GM12878 (cell line): ENCODE data around the gene LIPE. TPM values are rescaled to one million over a fixed set of nuclear protein-coding genes. Genes with fewer than 3 reads are reported as not detected.

ENCODE experiments used
- ATAC-seq: fragments of 200-7000 bp; cut with Tn5 transposase; 3 replicates; pipeline ENCODE4 v1.9.1; 2020; ENCODE audit warnings: mild to moderate bottlenecking, moderate library complexity
- BruUV-seq: library from RNA; stranded (reverse); fragments of 400-500 nt; replicated peaks from 2 replicates; lab custom pipeline; 2021; lab: Mats Ljungman, UMichigan
- CTCF ChIA-PET: fragments of 300-600 bp; sonication (Branson Sonifier 250); formaldehyde crosslinking; extraction: SDS; loops from one replicate; lab custom pipeline; 2021; ENCODE audit warnings: inconsistent platforms; lab: Yijun Ruan, JAX
- POLR2A ChIA-PET: fragments of 350-600 bp; formaldehyde crosslinking; extraction: SDS; loops from one replicate; lab custom pipeline; 2021; ENCODE audit warnings: inconsistent platforms; lab: Charles Lee
- RAD21 ChIA-PET: fragments of 300-600 bp; sonication (Branson Sonifier 250); formaldehyde crosslinking; loops from one replicate; lab custom pipeline; 2023; ENCODE audit warnings: antibody characterized with exemption; ENCODE audit not compliant: unreplicated experiment; lab: Charles Lee
- SMC1A ChIA-PET: fragments of 300-600 bp; sonication (Branson Sonifier 250); formaldehyde crosslinking; loops from one replicate; lab custom pipeline; 2023; ENCODE audit not compliant: unreplicated experiment, uncharacterized antibody; lab: Charles Lee
- DNase-seq: peaks from one replicate; pipeline ENCODE4 v3.0.0-alpha.2; 2011; ENCODE audit warnings: low read depth, low spot score
- FAIRE-seq: peaks from 3 replicates; lab custom pipeline; 2011; peaks lifted over from hg19 to GRCh38; lab: Jason Lieb, UNC
- H2AFZ ChIP-seq: 2 replicates; pipeline ENCODE4 v1.6.0; 2011; ENCODE audit warnings: low read depth, low read length, control low read depth; ENCODE audit not compliant: control insufficient read depth
- H3K27ac ChIP-seq: 2 replicates; pipeline ENCODE4 v1.5.1; 2011; ENCODE audit warnings: control low read depth; ENCODE audit not compliant: control insufficient read depth, insufficient read depth
- H3K27me3 ChIP-seq, 2 experiments: replicated peaks in 1 of 2; 2 replicates each; pipeline versions ENCODE4 v1.6.0 to v1.6.1; 2011; ENCODE audit warnings: low read length in 1 of 2; ENCODE audit not compliant: control insufficient read depth in 2 of 2, insufficient read depth in 2 of 2
- H3K36me3 ChIP-seq, 2 experiments: 2 replicates each; pipeline ENCODE4 v1.5.1; 2011; ENCODE audit warnings: low read length in 1 of 2; ENCODE audit not compliant: control insufficient read depth in 2 of 2, insufficient read depth in 2 of 2
- H3K4me1 ChIP-seq: 2 replicates; pipeline ENCODE4 v1.6.1; 2011; ENCODE audit warnings: mild to moderate bottlenecking, low read length, moderate library complexity, mixed read lengths; ENCODE audit not compliant: control insufficient read depth, insufficient read depth
- H3K4me2 ChIP-seq: 2 replicates; pipeline ENCODE4 v1.6.0; 2011; ENCODE audit warnings: control low read depth; ENCODE audit not compliant: control insufficient read depth, insufficient read depth
- H3K4me3 ChIP-seq: fragments of 200-600 bp; sonication (generic); 2 replicates; pipeline ENCODE4 v1.5.1; 2016
- H3K79me2 ChIP-seq: 2 replicates; pipeline ENCODE4 v1.6.0; 2011; ENCODE audit warnings: low read length; ENCODE audit not compliant: control insufficient read depth, insufficient read depth
- H3K9ac ChIP-seq: 2 replicates; pipeline ENCODE4 v1.8.0; 2011; ENCODE audit warnings: low read length, control low read depth, mixed read lengths; ENCODE audit not compliant: control insufficient read depth, insufficient read depth
- H3K9me3 ChIP-seq: replicated peaks from 3 replicates; pipeline ENCODE4 v1.5.1; 2011; ENCODE audit warnings: mild to moderate bottlenecking, low read length; ENCODE audit not compliant: control insufficient read depth, insufficient read depth
- H4K20me1 ChIP-seq: 2 replicates; pipeline ENCODE4 v1.6.0; 2011; ENCODE audit not compliant: control insufficient read depth, insufficient read depth
- ASH2L ChIP-seq: fragments of 300-600, 200-600 bp; sonication (generic); IDR thresholded peaks from 2 replicates; pipeline ENCODE4 v1.6.1; 2017; ENCODE audit warnings: low read depth, mild to moderate bottlenecking, borderline replicate concordance
- BCL11A ChIP-seq: IDR thresholded peaks from 2 replicates; pipeline ENCODE4 v1.6.1; 2011; ENCODE audit warnings: low read depth, low read length
- CBX5 ChIP-seq: sonication (generic); IDR thresholded peaks from 2 replicates; pipeline ENCODE4 v1.6.1; 2016; ENCODE audit warnings: low read depth, moderate library complexity, mild to moderate bottlenecking, inconsistent platforms
- CHD1 ChIP-seq: IDR thresholded peaks from 2 replicates; pipeline ENCODE4 v1.6.1; 2012; ENCODE audit warnings: low read depth, low read length, improper control_type of control experiment
- ETV6 ChIP-seq, 2 experiments: fragments of 450-650 bp in 1 of 2; IDR thresholded peaks in 1 of 2; conservative IDR thresholded peaks in 1 of 2; 2 replicates each; pipeline ENCODE4 v1.6.1; 2014; ENCODE audit warnings: antibody characterized with exemption in 1 of 2, borderline replicate concordance in 1 of 2, low read depth in 1 of 2, mild to moderate bottlenecking in 1 of 2, moderate library complexity in 1 of 2
- FOS ChIP-seq: IDR thresholded peaks from 3 replicates; pipeline ENCODE4 v1.6.1; 2011; ENCODE audit warnings: borderline replicate concordance; ENCODE audit not compliant: insufficient read length; ENCODE audit errors: extremely low read depth
- GATAD2B ChIP-seq: fragments of 450-650 bp; conservative IDR thresholded peaks from 2 replicates; pipeline ENCODE4 v1.6.1; 2017; ENCODE audit warnings: low read depth, mild to moderate bottlenecking, moderate library complexity
- KDM1A ChIP-seq: fragments of 200-600 bp; sonication (generic); IDR thresholded peaks from 2 replicates; pipeline ENCODE4 v1.6.1; 2016; ENCODE audit warnings: borderline replicate concordance
- MEF2A ChIP-seq: IDR thresholded peaks from 2 replicates; pipeline ENCODE4 v1.6.1; 2011; ENCODE audit warnings: low read depth, mild to moderate bottlenecking, low read length, moderate library complexity; ENCODE audit not compliant: insufficient read depth
- NFYB ChIP-seq: IDR thresholded peaks from 2 replicates; pipeline ENCODE4 v1.6.1; 2011; ENCODE audit warnings: low read depth, mild to moderate bottlenecking, low read length, improper control_type of control experiment, moderate library complexity; ENCODE audit not compliant: insufficient read depth
- SMARCA5 ChIP-seq: fragments of 450-650 bp; IDR thresholded peaks from 2 replicates; pipeline ENCODE4 v1.6.1; 2017; ENCODE audit warnings: mild to moderate bottlenecking
- ZZZ3 ChIP-seq: IDR thresholded peaks from 2 replicates; pipeline ENCODE4 v1.6.1; 2011; ENCODE audit warnings: low read depth; ENCODE audit not compliant: control insufficient read depth, insufficient read length
- WGBS: methylation state at CpG from one replicate; pipeline ENCODE4 v1.1.6; 2016; ENCODE audit warnings: low lambda C conversion rate; ENCODE audit not compliant: insufficient replicate concordance, insufficient coverage; ENCODE audit errors: missing lambda C conversion rate; 5-methylcytosine and 5-hydroxymethylcytosine counted together
- in situ Hi-C: fragments of 300-500 bp; cut with MboI; formaldehyde crosslinking; loops from 9 replicates; pipeline ENCODE4 v1.14.3; 2018; ENCODE audit warnings: mixed read lengths
- intact Hi-C: fragments of 100-400 bp; cut with micrococcal nuclease; formaldehyde crosslinking; loops from one replicate; pipeline ENCODE4 v1.14.2; 2022; ENCODE audit not compliant: unreplicated experiment
- polyA plus RNA-seq, 11 experiments: library from polyadenylated mRNA; depleted of rRNA in 4 of 11; unstranded in 6 of 11; stranded (reverse) in 5 of 11; fragments of >200 nt; fragmentation: Nextera tagmentation in 4 of 11; fragmentation: Illumina TruSeq in 1 of 11; extraction: Ambion mirVana in 4 of 11; extraction: Trizol in 1 of 11; gene quantifications; 1 replicate in 1 of 11; 2 replicates in 10 of 11; pipeline versions ENCODE4 v1.2.1 to v1.2.3, GENCODE V29; 2011 to 2016; ENCODE audit warnings: inconsistent platforms in 2 of 11, missing spikeins in 2 of 11, low read depth in 1 of 11
- total RNA-seq, 4 experiments: library from RNA; depleted of rRNA in 3 of 4; stranded (reverse); fragments of >200 nt in 3 of 4; fragmentation: Illumina TruSeq in 1 of 4; extraction: Trizol in 1 of 4; gene quantifications; 2 replicates each; pipeline versions ENCODE4 v1.2.1 to v1.2.3, GENCODE V29; 2013 to 2021

Gene LIPE
- total and polyA plus RNA-seq, 10 of the 15 experiments (the other 5 are each of a cell fraction or from before 2014, with no cell fraction given), result 0.02 to 33.3 (median 9.5) TPM

- Histone ChIP-seq H3K4me2 (no peak overlapping the region), H3K4me1 (no peaks in the 10 kb centered on the region), H3K36me3 (peaks cover 0 to 3% of the 10 kb centered on the region in 2 experiments; a peak in 1 of 4 replicates), H3K4me3 (no peak overlapping the region), H4K20me1 (no peaks in the 10 kb centered on the region), H3K27ac (no peak overlapping the region), H2AFZ (no peak overlapping the region), H3K27me3 (no peaks in the 10 kb centered on the region), H3K9me3 (no peaks in the 10 kb centered on the region), H3K79me2 (no peaks in the 10 kb centered on the region), H3K9ac (no peak overlapping the region)
- POLR2A ChIA-PET, result interaction anchor here (0.6 kb wide), 1 partner anchor 57 kb away, joined by 3 read pairs; no protein-coding TSS in a partner anchor
- 55% methylated on average over 4 of the region's 4 CpGs for WGBS
- DNase-seq (no peak), FAIRE-seq (no peak), ATAC-seq (no peak)
- TF ChIP-seq CHD1, result no peak
- no peak for TF ChIP-seq ETV6 (conservative IDR thresholded peaks at IDR 0.05 in 1 of 2, IDR thresholded peaks at IDR 0.05 in 1 of 2; ENCODE audit: borderline replicate concordance in 1 of 2, low read depth in 1 of 2)
- SMC1A ChIA-PET, result interaction anchor here (1.1 kb wide), 1 partner anchor 112 kb away, joined by 3 read pairs; no protein-coding TSS in a partner anchor
- in situ Hi-C loops (no loop called here), intact Hi-C loops (no loop called here)
- BruUV-seq, result no TSS peak
- RAD21 ChIA-PET, result no interaction called here
- CTCF ChIA-PET, result interaction anchor here (0.9 to 1.2 kb wide), 2 partner anchors 16 to 22 kb away, joined by 3 read pairs; no protein-coding TSS in a partner anchor
Observed at GRCh38 chr19:42412661-42413076, 14.5 kb downstream of the LIPE start.

GRCh38 chr19:42412227-42412626 lies 15.0 kb downstream of the LIPE start:
- Histone ChIP-seq H2AFZ (no peak overlapping the region), H3K4me3 (no peak overlapping the region), H3K9me3 (no peaks in the 10 kb centered on the region), H3K4me2 (no peak overlapping the region), H3K9ac (no peak overlapping the region), H3K36me3 (peaks cover 3% of the 10 kb centered on the region in 2 experiments; a peak in 1 of 4 replicates), H4K20me1 (no peaks in the 10 kb centered on the region), H3K79me2 (no peaks in the 10 kb centered on the region), H3K27me3 (no peaks in the 10 kb centered on the region), H3K27ac (no peak overlapping the region), H3K4me1 (no peaks in the 10 kb centered on the region)
- DNase-seq, result no peak
- in situ Hi-C loops (no loop called here), intact Hi-C loops (no loop called here)
- WGBS, result 68% methylated on average over 7 of the region's 7 CpGs
- no peak for ATAC-seq
- RAD21 ChIA-PET, result no interaction called here
- BruUV-seq, result no TSS peak
- SMC1A ChIA-PET, result interaction anchor here (1.1 kb wide), 1 partner anchor 112 kb away, joined by 3 read pairs; no protein-coding TSS in a partner anchor
- no peak for FAIRE-seq
- CTCF ChIA-PET, result interaction anchor here (0.9 to 1.2 kb wide), 2 partner anchors 15 to 22 kb away, joined by 3 read pairs; no protein-coding TSS in a partner anchor
- POLR2A ChIA-PET, result interaction anchor here (0.6 kb wide), 1 partner anchor 58 kb away, joined by 3 read pairs; no protein-coding TSS in a partner anchor
- TF ChIP-seq SMARCA5 (no peak), KDM1A (no peak), NFYB (no peak), BCL11A (no peak), ETV6 (conservative IDR thresholded peaks at IDR 0.05 in 1 of 2, IDR thresholded peaks at IDR 0.05 in 1 of 2; ENCODE audit: borderline replicate concordance in 1 of 2, low read depth in 1 of 2) (no peak), CBX5 (no peak), ASH2L (no peak), FOS (no peak), ZZZ3 (no peak), GATAD2B (no peak), MEF2A (no peak)
